Activated CD4-positive, alpha-beta T cell treated with anti-CD3 and anti-CD28 coated beads for 24 hours (primary cell): ENCODE results near the gene SPATA13.
"Not testable (repeated sequence)": the region's sequence is repeated elsewhere in the genome, so short reads cannot be mapped to it uniquely, and the experiment has no call there.

Experiments used
- DNase-seq, 2 donors: peaks; one replicate each; pipeline ENCODE4 v3.0.0-alpha.2; 2020; ENCODE audit warnings: low read depth in 2 of 2

Gene SPATA13

DNA sequence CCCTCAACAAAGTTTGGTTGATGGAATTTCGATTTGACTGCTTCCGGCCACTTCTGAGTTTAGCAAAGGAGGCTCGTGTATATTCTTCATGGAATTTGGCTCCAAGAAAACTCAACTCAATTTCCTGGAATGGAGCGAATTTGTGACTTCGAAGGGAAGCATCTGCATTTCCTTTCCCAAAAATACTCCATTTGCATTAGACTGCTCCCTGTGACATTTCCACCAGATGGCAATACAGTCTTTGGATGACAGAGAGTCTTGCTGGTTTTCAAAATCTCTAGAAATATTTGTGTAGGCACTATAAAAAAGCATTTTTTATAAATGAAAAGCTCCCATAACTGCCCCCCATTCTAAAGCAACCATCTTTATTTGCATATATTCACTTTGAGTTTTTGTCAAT lies 152.9 kb downstream of the SPATA13 start:
- no peak for DNase-seq

DNA sequence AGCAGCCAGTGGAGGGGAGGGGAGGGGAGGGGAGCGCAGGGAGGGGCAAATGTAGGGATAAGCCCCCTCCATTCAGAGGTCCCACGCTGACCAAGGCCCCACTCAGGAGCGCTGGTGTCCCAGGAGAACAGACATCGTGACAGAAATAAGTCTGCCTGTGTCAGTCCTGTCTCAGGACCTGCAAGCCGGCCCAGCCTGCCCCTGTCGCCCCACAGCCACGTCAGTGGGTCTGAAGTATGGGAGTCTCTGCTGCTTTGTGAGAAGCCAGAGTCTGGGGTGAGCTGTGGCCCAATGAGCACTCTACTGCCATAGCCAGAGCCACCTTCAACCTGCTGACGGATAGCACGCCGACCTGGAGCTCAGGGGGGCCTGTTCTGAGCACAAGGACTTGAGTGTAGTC lies 157.3 kb downstream of the SPATA13 start:
- DNase-seq: not testable (repeated sequence)

DNA sequence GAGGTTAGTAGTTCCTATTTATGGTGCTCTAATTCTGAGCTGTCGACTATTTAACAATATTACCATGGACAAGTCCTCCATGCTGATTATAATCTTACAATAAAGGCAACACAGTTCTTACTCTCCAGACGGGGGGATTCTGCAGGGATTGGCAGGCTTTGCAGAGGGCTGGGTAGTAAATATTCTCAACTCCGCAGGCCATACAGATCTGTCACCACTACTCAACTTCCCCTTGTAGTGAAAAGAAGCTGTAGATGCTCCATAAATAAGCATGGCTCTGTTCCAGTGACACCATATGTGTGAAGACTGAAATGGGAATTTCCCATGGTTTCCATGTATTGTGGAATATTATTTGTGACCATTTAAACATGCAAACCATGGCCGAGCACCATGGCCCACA lies 158.4 kb downstream of the SPATA13 start:
- DNase-seq: not testable (repeated sequence)

DNA sequence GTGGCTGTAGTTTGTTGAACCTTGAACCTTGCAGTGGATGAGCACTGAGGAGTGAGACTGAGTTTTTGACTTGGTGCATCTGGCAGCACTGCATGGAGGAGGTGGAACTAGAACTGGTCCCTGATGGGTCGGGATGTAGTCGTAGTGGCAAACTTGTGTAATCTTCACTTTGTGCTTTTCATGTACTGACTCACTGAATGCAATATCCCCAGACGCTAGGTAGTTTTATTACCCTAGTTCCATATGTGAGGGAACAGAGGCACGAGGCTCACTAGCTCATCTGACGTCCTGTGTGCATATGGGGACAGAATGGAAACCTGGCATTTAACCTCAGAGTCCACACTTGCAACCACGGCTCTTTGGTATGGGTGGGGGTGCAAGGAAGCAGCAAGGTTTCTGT lies 159.1 kb downstream of the SPATA13 start:
- not testable (repeated sequence) for DNase-seq

DNA sequence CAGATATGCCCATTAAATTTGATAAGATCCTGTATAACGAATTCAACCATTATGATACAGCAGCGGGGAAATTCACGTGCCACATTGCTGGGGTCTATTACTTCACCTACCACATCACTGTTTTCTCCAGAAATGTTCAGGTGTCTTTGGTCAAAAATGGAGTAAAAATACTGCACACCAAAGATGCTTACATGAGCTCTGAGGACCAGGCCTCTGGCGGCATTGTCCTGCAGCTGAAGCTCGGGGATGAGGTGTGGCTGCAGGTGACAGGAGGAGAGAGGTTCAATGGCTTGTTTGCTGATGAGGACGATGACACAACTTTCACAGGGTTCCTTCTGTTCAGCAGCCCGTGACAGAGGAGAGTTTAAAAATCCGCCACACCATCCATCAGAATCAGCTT lies 160.9 kb downstream of the SPATA13 start:
- not testable (repeated sequence) for DNase-seq

DNA sequence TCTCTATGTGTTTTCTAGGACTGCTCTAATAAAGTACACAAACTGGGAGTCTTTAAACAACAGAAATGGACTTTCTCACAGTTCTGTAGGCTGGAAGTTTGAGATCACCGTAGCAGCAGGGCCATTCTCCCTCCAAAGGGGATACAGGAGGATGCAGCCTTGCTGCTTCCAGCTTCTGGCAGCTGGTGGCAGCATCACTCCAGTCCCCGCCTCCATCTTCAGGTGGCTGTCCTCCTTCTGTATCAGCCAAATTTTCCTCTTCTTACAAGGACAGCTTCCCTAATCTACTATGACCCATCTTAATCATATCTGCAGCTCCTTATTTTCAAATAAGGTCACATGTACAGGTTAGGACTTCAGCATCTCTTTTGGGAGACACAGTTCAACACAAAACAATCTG lies 161.9 kb downstream of the SPATA13 start:
- not testable (repeated sequence) for DNase-seq

DNA sequence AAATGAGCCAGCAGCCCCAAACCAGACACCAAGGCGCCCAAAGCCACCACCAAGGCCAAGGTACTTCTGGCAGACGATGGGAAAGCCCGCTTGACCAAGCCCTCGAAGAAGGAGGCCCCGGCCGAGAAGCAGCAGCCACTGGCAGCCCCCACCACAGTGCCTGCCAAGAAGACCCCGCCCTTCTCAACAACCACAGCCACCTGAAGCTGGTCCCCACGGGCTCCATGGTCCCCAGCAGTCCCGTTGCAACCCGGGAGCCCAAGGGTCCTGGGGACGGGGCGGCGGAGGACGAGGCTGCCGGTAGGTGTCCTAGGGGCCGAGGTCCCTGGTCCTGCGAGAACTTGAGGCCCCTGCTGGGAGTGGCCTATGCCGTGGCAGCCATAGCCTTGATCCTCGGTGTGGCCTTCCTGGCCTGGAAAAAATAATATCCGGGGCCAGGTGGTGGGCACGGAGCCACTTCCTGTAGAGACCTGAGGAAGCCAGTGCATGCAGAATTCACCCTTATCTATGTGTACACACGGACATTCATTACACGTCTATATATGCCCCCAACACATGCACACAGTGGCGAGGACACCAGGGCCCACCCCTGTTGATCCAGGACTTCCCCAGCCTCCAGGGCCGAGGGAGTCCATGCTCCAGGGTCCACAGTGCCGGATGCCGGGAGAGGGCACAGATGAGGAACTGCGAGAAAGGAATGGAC lies 162.7 kb downstream of the SPATA13 start:
- DNase-seq: no peak

DNA sequence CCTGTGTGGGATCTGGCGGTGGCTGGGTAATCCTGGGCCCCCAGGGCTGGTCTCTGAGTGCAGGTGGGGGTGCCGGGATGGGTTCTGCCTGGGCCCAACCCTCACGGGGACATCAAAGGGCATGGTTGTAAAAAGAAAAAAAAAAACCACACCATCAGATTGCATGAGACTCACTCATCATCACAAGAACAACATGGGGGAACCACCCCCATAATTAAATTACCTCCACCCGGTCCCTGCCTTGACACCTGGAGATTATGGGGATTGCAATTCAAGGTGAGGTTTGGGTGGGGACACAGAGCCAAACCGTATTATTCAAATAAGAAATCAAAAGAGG lies 163.2 kb downstream of the SPATA13 start:
- no peak for DNase-seq

DNA sequence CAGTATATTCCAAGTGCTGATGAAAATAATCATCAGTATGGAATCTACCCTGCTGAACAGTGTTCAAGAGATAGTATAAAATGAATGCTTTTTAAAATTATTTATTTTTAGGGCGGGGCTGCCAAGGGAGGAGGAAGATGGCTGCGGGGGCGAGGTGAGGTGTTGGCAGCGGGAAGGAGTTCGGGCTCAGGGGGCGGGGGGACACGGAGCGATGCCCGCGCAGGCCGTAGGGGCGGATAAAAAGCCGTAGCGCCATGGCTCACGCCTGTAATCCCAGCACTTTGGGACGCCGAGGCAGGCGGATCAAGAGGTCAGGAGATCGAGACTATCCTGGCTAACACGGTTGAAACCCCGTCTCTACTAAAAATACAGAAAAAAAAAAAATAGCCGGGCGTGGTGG lies 167.1 kb downstream of the SPATA13 start:
- DNase-seq: not testable (repeated sequence)

DNA sequence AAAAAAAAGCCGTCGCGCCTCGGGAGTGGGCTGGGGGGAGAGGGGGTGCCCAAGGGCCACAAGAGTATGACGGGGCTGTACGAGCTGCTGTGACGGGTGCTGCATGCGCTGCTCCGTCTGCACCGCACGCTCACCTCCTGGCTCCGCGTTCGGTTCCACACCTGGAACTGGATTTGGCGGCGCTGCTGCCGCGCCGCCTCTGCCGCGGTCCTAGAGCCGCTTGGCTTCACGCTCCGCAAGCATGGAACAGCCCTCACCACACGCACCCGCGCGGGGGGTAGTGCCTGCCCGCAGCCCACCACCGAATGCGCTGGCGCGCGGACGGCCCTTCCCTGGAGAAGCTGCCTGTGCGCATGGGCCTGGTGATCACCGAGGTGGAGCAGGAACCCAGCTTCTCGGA lies 167.6 kb downstream of the SPATA13 start:
- DNase-seq: no peak

DNA sequence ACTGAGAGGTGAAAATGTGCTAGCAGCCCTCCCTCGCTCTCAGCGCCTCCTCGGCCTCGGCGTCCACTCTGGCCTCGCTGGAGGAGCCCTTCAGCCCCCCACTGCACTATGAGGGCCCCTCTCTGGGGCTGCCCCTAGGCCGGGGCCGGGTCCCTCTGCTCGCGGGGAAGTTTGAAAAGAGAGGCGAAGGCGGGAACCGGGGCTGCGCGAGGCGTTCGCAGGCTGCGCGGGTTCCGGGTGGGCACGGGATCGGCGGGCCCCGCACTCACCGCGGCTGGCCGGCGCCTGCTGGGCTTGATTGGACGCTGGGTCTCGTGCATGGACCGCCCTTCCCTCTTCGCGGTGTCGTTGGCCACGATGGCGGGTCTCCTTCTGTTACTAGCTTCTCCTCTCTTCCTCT lies 178.2 kb downstream of the SPATA13 start:
- DNase-seq: no peak

DNA sequence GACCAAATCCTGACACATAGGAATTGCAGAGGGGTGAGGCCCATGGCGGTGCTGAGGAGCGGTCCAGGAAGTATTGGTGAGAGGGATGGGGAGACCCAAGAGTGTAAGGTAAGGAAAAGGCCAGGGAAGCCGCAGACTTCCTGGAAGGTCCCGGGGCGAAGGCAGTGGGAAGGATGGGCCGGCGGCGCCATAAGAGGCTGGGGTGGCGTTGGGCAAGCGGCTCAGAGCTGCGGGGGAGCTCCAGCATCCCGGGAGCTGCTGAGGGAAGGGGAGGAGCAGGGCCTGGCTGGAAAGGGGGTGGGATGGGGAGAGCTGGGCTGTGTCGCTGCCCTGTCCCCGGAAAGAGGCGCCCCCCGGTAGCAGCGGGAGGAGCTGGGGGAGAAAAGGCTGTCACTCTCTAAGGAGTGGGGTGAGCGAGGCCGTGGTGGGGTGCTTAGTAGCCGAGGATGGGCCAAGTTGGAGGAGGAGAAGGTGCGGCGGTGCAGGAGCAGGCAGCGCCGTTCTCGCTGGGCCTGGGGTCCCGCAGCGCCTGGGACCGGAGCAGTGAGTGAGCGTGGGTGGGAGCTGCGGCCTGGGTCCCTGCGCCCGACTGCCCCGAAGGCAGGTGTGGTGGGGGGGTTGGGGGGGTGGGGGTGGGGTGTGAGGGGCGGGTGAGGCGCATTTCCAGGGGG lies 179.6 kb downstream of the SPATA13 start:
- DNase-seq: no peak

DNA sequence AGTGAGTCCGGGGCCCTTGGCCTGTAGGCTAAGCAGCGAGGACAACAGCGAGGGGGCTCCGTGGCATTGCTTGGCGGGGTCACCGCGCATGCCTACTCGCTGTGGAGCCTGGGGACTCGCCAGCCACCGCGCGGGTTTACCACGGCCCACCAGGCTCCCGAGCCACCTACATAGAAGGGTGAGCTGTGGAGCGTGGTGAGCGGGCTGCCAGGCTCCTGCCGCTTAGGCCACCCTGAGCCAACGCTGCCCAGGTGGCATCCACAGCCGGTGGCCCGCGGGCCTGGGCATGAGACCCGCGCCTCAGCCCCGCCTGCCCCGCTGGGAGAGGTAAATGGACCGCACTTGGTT lies 180.1 kb downstream of the SPATA13 start:
- DNase-seq: no peak

DNA sequence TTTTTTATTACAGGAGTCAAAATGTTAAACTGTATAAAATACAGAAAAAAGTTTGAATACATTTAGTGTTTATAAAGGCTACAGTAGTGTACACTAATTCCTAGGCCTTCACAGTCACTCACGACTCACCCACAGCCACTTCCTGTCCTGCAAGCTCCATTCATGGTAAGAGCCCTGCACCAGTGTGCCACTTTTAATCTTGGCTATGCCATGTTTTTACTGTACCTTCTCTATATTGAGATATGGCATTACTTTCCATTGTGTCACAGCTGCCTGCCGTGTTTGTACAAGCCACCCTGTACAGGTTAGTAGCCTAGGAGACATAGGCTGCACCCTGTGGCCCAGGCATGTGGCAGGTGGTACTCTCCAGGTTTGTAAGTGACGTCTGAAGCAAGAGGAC lies 180.9 kb downstream of the SPATA13 start:
- no peak for DNase-seq

DNA sequence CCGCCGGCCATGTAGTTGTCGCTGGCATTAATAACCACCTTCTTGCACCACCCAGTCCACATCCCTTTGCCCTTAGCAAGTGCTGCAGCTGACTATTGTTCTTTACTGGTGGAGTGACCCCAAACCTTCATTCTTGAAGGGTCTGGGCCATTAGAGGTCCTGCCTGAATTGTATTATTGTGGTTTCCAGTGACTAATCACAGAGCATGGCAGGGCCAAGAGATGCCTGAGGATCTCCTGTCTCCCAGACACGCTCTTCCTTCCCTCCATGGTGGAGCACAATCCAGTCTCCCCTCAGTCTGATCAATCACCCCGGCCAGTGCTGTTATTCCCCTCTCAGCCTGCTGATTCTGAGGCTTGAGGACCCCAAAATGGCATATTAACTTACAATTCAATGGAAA lies 187.9 kb downstream of the SPATA13 start:
- DNase-seq: no peak

DNA sequence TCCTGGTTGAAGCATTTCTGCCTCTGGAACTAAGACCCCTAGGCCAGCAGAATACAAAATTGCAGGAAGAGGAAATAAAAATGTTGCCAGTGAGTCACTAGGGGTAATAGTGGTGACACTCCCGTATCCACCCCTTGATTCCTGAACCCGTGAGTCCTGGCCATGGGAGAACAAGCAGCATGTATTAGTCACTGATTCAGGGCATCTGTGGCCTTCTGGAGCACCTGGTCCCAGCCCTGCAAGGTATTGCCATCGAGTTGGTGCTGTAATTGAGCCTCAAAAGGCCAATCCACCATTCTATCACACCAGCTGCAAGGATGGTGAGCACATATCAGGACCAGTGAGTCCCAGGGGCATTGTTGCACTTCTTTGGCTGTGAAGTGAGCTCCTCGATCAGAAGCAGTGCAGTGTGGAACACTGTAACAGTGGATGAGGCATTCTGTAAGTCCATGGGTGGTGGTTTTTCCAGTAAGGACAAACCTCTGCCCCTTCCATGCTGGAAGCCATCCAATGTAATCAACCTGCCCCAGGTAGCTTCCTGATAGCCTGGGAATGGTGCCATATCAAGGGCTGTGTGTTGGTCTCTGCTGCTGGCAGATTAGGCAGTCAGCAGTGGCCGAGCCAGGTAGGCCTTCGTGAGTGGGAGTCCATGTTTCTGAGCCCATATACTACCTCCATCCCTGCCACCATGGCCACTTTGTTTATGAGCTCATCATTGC lies 188.4 kb downstream of the SPATA13 start:
- no peak for DNase-seq

DNA sequence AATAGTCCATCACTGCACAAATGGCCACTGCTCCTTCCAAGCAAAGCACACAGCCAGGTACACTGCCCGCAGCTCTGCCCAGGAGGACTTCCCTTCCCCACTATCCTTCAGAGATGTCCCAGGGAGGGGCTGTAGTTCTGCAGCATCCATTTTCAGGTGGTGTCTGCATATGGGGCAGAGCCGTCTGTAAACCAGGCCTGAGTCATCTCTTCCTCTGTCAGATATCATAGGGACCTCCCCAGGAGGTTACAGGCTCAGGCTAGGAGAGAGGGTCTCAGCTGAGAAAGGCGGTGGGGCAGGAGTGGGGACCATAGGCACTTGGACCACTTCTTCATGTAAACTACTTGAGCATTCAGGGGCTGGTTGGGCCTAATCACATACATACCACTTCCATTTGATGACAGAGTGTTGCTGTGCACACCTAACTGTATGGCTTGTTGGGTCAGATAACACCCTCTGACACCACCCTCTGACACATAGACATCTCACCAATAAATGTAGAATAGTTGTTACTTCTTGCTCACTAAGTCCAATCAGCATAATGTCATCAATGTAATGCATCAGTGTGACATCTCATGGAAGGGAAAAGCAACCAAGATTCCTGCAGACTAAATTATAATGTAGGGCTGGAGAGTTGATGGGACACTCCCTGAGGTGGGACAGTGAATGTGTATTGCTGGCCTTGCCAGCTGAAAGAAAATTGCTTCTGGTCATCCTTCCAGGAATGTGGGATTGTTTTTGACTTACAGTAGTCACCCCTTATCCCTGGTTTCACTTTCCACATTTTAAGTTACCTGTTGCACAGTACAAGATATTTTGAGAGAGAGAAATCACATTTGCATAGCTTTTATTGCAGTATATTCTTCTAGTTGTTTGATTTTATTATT lies 189.5 kb downstream of the SPATA13 start:
- DNase-seq: not testable (repeated sequence)

DNA sequence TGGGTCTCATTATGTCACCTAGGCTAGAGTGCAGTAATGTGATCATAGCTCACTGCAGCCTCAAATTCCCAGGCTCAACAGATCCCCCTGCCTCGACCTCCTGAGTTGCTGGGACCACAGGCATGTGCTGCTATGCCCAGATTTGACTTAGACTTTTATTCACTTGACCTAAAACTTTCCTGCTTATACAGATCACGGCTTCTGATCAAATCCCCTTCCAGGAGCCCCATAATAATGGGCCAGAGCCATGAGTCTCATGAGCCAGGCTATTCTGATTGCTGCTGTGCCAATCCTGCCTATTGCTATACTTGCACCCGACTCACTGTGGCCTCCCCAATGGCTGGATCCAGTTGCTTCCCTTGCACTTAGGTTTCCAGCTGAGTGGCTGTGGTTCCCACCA lies 190.9 kb downstream of the SPATA13 start:
- no peak for DNase-seq

DNA sequence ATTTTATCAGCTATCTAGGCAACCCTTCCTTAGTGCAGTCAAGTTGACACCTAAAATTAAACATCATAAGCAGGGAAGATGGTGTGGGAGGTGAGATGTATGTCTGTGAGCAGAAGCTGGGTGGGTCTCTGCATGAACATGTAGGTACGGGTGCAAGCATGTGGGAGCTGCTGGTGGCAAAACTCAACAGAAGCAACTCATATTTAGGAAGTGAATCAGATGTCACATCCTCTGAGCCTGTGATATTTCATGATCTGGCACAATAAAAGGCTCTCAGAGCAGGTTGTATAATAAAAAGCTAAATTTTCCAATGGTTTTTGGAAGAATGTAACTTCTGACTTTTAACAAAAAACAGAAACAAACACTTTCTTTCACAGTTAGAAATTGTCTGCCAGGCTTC lies 193.2 kb downstream of the SPATA13 start:
- no peak for DNase-seq

DNA sequence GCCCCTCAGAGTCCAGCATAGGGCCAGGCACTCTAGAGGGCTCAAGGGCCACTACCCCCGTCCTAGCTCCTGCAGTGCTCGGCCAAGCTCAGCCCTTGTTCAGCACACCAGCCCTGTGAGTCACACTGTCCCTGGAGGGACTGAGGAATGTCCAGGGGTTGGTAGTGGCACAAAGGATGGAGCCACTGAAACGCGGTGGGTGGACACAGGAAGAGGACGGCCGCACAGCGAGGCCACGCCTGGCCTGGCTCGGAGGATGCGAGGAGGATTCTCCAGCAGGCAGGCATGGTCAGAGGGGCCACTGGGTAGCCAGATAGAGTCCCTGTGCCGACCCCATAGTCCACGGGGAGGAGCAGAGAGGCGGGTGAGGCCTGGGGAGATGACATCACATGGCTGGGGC lies 194.6 kb downstream of the SPATA13 start:
- DNase-seq: no peak

DNA sequence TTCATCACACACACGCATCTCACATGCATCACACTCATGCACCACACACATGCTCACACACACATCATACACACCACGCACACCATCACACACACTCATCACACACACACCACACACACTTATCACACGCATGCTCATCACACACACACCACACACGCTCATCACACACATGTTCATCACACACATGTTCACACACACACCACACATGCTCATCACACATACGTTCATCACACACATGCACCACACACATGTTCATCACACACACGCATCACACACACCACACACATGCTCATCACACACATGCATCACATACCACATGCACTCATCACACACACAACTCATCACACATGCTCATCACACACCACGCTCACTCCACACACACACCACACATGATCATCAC lies 195.8 kb downstream of the SPATA13 start:
- DNase-seq: no peak
